NCI-H2107 treated with DMSO at 0.1 percent for 48 hours (cell line): ENCODE data around the gene SUMO1.
A peak's percentile ranks its signal among the peaks of the same experiment; 100 is the strongest.

Experiments
- DNase-seq: peaks from one replicate; lab custom pipeline; 2025; ENCODE audit not compliant: unreplicated experiment; lab: John Stamatoyannopoulos, UW

SUMO1 gene

DNA sequence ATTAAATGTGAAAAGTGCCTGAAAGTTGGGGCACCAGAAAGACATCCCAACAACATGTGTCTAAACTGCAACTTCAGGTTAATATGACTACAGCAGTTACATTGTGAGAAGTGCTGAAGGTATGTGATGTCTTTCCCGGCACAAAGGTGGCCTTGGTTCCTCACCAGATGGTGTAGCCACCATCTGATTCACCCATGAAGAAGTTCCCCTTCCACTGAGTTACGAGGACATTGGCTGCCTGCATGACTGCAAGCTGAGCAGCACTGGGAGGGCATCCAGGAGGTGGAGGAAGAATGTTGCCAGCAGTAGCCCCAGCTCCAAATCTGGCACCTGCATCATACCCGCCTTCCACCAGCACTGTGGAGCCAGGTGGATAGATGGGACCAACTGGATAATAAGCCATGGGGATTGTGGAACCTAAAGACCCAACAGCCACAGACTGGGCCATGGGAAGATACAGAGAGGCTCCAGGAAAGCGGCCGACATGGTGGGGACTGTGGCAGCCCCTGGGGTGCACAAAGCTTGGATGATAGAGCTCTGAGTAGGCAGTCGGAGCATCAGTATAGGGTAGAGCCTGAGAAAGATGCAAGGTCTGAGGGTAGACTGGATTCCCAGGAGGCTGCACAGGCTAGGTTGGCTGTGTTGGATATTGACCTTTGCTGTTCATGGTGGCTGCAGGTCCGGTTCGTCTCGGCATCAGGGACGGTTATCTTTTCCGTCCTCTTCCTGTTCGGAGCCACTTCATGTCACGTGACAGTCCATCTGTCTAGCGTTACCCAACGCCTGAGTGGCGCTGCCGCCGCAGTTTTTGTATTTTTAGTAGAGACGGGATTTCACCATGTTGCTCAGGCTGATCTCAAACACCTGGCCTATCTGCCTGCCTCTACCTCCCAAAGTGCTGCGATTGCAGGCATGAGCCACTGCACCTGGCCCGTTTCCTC is 36.9 kb downstream of the SUMO1 start:
- DNase-seq: no peak

DNA sequence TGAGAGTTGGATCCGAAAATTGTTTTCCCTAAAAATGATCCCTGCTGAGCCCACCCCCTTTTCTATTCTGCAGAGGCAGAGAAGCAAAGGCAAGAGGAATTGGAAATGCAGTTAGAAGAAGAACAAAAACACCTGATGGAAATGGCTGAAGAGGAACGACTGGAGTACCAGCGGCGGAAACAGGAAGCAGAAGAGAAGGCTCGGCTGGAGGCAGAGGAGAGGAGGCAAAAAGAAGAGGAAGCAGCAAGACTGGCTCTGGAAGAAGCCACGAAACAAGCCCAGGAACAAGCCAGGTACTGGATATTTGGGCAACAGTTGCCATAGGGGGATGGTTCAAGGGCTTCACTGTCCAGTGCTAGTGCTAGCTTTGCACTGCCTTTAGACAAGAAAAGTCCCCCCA is 41.7 kb downstream of the SUMO1 start:
- DNase-seq: no peak

DNA sequence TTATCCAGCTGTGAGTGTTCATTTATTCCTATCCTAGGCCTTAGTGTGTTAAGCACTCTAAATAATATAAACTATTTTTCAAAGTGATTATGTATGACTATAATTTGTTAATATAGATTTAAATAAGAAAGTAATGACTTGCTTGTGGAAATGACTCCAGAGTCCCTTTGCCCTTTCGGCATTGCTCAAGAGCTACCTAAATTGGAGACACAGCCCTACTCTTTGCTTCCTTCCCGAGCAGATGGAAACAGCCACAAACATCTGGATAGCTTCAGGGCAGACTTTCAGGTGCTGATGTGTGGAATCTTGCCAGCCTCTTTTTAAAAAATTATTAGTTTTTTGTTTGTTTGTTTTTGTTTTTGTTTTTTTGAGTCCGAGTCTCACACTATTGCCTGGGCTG is 44.0 kb downstream of the SUMO1 start:
- no peak for DNase-seq

DNA sequence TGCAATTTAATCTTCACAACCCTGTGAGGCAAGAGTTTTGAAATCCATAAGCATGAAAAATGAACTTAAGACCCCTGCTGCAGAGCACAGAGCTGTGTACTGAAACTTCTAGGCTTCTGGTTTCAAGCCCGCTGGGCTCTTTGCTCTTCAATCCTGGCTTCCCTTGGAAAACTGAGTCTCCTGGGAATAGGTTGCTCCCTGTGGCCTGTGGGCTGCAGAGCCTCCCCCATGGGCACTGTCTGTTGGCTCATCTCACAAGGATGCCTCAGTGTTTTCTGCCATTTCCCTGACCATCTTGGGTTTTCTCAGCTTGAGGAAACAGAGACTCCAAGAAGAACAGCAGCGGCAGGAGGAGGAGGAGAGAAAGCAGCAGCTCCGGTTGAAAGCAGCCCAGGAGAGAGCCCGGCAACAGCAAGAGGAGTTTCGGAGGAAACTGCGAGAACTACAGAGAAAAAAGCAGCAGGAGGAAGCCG is 44.5 kb downstream of the SUMO1 start:
- no peak for DNase-seq

DNA sequence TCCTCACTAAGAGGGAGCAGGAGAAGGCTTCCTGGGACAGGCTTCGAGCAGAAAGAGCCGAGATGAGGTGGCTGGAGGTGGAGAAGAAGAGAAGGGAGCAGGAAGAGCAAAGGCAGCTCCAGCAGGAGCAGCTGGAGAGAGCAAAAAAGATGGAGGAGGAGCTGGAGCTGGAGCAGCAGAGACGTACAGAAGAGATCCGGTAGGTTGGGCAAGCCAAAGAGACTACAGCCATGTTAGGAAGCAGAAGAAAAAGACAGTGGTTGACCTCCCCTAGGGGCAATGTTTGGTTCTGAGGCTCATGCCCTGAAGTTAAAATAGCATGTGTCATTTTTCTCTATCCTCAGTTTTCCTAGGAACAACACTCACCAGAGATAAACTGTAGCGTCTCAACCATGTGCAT is 45.1 kb downstream of the SUMO1 start:
- no peak for DNase-seq

DNA sequence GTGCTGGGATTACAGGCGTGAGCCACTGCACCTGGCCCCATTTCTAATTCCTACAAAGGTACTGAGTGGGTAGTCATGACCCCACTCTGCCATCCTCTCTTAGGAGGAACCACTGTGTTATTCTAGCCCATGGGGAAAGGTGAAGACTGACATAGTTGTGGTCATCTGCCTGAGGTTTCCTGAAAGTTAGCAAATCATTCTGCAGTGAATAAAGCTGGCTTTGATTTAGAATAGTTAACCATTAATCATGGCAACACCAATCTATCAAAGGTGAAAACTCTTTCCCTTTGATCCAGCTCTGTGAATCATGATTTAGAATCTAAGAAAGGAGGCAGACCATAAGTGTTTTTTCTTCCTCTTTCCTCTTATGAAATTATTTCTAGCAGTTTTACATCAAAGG is 50.8 kb downstream of the SUMO1 start:
- DNase-seq: no peak

DNA sequence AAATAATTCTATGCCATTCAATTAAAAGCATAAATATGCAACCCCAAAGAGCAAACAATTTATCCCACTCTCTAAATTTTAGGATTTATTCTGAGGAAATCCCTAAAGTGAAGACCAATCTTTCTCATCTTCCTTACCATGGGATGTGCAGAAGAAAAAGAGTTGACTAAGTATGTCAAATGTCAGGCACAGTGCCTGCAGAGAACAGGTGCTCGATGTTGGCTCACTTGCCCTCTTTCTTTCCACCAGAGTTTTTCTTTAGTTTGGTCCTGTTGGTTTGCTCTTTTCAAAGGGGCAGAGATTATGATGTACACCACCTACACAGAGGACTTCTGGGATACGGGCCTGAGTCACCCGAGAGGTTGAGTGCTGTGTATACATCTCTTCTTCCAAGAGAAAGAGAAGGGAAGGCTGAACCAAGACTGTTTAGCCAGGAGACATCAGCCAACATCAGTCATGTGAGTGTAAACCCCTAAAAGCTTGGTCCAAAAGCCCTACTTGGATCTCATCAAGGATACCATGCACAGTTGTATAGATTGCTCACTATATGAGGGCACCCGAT is 51.7 kb downstream of the SUMO1 start:
- DNase-seq: no peak

DNA sequence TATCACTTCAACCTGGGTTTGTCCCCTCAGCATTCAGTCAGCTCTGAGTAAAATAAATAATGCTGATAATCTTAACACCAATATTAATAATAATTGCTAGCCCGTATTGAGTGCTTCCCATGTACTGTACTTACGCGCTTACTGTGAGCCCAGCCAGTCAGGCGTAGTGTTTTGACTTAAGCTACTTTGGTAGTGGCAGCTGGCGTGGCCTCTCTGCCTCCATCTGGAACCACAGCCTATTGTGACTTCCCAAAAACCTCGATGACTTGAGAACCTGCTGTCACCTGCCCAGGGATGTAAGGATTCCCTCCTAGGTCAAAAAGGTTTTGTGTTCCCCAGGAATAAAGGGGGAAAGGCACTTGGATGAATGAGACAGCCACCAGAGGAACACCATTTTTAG is 53.2 kb downstream of the SUMO1 start:
- peak; percentile 68 for DNase-seq

DNA sequence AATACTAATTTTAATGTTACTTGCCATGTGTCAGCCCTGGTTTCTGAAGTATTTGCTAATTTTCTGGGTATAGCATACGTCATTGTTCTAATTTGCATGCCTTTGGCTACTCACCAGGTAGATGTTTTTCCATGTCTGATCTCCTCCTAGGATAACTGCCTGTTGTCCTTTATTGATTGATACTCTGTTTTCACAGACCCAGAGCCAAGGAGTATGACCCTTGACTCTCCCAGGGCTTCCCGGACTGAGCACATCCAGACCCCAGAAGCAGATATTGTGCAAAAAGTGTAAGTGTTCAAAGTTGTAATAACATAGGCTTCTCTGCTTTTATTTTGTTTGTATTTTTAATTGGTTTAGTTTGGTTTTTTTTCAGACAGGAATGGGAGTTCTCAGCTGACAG is 53.8 kb downstream of the SUMO1 start:
- DNase-seq: no peak

DNA sequence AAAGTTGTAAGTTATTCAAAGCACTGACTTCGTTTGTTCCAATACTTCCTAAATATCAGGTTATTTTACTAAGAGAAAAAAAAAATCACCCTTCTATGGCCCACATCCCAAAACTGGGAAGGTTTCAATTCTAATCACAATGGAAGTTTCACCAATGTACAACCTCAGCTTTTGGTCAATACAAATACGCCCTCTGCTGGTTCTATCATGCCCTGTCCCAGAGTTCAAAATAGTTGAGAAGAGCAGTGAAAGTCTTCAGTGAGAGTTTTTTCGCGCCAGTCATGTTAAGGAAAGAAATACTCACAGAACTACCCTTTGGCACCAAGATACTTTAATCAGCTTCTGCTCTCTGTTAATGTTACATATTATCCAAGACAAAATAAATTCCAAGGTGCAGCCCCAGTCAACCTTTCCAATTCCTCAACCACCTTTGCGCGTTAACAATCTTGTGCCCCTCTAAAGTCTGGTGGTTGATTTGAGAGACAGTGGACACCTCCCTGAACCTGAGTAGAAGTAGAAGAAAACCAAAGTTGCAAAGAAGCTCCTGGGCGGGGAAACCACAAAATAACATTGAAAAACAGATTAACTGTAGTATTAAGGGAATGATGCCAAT is 59.9 kb downstream of the SUMO1 start:
- peak; percentile 40 for DNase-seq

DNA sequence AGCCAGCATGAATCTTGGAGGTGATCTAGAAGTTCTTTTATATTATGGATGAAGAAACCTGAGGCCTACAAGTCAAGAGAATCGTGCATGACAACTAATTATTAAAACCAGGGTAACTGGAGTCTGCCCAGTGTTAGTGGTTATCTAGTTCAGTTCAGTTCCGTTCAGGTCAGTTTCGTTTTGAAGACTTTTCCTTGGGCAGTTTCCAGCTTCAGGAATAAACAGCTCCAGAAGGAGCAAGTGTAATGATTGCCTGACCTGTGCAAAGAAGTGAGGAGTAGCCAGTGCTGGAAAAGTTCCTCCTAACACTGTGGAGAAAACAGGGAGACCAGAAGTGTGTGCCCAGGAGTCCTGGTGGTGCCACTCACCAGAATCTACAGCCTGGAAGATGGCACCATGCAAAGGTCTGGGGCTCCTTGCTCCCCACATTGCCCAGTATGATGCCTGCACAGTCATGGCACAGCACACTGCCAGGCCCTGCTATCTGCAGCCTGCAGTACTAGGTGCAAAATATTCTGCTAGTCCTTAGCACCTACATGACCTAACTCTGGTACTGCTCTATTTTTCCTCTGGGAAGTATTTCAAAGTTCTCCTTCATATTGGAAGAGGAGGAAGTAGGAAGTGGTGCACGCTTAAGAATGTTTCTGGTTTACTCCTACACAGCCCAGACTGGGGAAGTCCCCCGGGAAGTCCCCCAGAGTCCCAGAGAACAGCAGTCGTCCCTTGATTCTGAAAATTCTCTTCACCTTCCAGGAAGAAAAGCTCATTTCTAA is 65.8 kb downstream of the SUMO1 start:
- DNase-seq: no peak

DNA sequence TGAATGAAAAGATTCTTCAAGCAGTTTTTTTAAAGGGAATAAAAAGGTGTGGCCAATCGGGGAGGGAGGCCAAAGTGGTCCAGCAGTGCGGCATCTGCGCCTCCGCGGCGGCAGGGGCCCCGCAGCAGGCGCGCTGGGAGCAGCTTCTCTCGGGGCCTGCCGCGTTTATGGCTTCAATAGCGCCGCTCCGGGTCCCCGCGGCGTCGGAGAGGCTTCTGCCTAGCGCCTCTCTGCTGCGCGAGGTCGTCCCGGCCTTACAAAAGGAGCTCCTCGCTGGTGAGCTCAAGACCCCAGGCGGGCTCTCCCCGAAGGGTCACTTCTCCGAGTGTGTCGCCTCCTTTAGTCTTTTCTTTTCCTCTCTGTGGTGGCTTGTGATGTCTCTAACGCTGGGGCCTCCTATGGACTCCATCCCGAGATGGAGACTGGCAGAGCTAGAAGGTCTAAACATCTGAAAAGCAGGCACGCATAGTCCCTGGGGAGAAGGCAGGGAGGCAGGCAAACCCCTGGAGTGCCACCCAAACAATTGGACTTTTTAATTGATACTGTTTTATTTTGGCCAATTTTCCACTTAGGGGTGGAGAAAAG is 67.1 kb downstream of the SUMO1 start:
- DNase-seq: no peak

DNA sequence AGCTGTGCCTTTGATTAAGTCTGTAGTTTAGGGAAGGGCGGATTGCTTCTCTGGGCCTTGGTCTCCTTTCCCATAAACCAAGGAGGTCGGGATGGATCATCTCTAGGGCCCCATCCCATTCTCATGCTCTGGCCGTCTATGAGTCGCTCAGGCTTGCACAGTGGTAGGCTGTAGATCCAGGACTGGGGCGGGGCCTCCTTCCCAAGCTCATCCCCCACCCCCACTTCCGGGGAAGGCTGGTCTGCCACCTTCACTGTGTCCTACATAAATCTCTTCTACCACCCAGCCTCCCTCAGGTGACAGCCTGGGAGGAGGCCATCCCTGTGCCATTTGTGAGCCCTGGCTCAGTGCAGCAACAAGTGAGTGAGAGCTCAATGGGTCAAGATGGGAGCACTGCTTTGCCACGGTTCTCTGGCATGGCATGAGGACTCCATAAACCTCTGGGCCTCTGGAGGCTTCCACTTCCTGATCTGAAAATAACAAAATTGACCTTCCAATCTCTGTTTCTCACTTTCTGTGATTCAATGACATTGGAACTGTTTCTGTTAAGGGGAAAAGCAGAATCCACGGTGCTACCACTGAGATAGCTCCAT is 68.5 kb downstream of the SUMO1 start:
- no peak for DNase-seq

DNA sequence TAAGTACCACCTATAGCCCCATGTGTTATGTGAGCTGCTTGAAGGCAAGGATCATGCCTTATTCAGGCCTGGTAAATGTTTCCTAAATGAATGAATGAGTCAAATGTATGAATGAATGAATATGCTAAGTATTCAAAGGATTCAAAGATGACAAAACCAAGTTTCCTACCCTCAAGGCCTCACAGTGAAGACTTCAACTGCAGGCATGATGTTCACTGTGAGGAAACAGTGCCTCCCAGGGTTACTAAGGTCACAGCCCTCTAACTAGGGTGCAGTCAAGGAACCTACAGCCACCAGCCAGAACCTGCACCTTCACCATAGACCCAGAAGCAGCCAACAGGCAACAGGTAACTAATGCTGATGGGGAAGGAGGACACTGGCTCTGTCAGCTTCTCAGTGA is 69.3 kb downstream of the SUMO1 start:
- DNase-seq: no peak

DNA sequence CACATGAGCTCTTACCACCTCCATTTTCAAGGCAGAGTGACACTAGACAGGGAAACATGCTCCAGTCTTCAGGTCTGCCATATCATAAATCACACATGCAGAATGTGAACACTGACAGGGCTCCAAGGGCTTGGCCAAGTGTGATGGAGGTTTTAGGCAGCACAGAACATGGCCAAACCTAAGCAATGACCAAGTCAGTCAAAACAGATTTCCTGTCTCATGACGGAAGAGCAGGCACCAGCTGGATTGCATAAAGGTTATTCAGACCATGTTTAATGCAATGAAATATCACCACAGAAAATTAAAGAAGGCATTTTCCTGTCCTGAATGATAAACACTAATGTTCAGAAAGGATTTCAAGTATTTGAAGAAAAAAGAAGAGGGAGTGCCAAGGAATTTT is 72.5 kb downstream of the SUMO1 start:
- DNase-seq: no peak

DNA sequence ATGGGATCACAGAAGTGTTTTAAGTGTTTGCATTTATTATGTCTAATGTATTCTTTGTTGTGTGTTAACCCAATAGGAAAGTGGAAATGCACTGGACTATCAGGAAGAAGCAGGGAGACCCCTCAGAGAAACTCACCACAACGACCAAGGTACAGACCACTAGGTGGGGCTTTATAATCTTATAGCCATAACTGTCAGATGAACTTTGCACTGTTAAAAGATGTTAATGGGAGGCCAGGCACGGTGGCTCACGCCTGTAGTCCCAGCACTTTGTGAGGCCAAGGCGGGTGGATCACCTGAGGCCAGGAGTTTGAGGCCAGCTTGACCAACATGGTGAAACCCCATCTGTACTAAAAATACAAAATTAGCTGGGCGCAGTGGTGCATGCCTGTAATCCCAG is 73.2 kb downstream of the SUMO1 start:
- no peak for DNase-seq

DNA sequence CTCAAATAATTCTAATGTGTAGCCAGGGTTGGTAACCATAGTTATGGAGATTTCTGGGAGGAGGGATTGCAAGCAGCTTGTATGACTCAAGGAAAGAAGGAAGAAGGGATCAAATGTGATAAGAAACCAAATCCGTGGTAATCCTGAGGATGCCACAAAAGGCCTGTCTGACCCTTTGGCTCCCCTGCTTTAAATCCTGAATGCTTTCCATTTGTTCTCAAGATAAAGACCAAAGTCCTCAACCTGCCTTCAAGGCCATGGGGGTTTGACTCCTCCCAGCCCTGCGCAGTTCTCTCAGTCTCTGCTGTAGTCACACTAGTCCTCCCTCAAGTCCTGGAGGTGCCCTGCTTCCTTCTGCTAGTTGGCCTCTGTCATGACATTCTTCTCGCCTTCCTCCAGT is 74.0 kb downstream of the SUMO1 start:
- no peak for DNase-seq

DNA sequence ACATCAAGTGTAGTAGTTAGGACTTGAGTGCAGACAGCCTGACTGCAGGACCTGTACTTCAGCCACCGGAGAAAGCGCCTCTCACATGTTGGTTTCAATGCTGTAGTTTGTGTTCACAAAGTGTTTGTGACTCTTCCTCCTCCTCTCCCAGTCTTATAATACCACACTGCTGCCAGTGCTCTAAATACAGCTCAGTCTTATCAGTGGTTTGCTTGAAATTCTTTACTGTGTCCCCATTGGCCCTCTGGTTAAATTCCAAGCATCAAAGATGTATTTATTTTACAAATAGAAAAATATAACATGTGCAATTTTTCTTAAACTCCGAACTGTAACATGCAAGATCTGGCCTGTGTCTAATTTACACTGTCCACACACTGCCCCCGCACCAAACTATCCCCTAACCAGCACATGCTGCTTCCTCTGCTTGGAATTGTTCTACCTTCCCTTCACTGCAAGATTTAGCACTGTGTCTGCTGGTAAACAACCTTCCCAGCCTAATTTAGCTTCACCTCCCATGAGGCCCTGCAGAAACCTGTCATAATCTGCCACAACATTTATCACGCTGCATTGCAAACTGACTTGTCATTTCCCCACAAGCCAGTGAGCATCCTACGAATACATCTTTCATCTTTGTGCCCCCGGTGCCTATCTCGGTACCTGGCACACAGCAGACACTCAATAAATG is 77.1 kb downstream of the SUMO1 start:
- DNase-seq: no peak

DNA sequence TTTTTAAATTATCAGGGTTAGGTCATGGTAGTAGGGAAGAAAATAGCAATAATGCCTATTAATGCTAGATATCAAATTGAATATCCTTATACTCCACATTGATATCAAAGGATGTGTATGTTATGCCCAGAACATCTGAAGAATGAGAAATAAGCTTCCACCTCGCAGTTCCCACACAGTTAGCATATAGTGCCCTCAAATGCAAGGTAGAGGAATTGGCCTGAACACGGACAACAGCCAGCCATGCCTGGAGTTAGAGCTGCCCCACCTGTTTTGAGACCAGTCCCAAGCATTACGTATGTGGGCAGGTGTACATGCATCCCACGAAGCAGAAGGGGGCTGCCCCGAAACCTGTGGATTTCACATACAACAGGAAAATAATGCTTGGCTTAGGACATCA is 79.6 kb downstream of the SUMO1 start:
- peak; percentile 7 for DNase-seq
